WTC11 (cell line): ENCODE measurements around the gene MAP3K5. TPM values are rescaled to one million over a fixed set of nuclear protein-coding genes. Genes with fewer than 3 reads are reported as not detected.

Experiments used
- ATAC-seq: fragments of 200-7000 bp; cut with Tn5 transposase; 2 replicates; pipeline ENCODE4 v1.10.0; 2021; ENCODE audit warnings: mild to moderate bottlenecking, moderate library complexity
- CTCF ChIA-PET: fragments of 300-600 bp; sonication (Branson Sonifier 250); formaldehyde crosslinking; loops from one replicate; lab custom pipeline; 2021; ENCODE audit warnings: antibody characterized with exemption; lab: Charles Lee
- POLR2A ChIA-PET: fragments of 350-600 bp; sonication (Branson Sonifier 250); formaldehyde crosslinking; loops from one replicate; lab custom pipeline; 2021; ENCODE audit warnings: antibody characterized with exemption; lab: Charles Lee
- DNase-seq: peaks from one replicate; pipeline ENCODE4 v3.0.0; 2021; ENCODE audit warnings: low spot score
- H3K27ac Mint-ChIP-seq: 2 replicates; pipeline ENCODE4 v1.8.0; 2021; ENCODE audit warnings: mixed read lengths
- H3K27me3 Mint-ChIP-seq: 2 replicates; pipeline ENCODE4 v1.8.0; 2021; ENCODE audit warnings: low read depth, mild to moderate bottlenecking, moderate library complexity, mixed read lengths
- H3K36me3 Mint-ChIP-seq: 2 replicates; pipeline ENCODE4 v1.8.0; 2021; ENCODE audit warnings: mixed read lengths
- H3K4me1 Mint-ChIP-seq: 2 replicates; pipeline ENCODE4 v1.8.0; 2022; ENCODE audit warnings: mixed read lengths
- H3K4me3 Mint-ChIP-seq: 2 replicates; pipeline ENCODE4 v1.8.0; 2021; ENCODE audit warnings: mild to moderate bottlenecking, moderate library complexity, mixed read lengths
- H3K9me3 Mint-ChIP-seq: 2 replicates; pipeline ENCODE4 v1.8.0; 2021; ENCODE audit warnings: mixed read lengths
- CBFB ChIP-seq: sonication (generic); formaldehyde crosslinking; IDR thresholded peaks from 2 replicates; pipeline ENCODE4 v1.8.1; 2022; ENCODE audit warnings: mild to moderate bottlenecking, low read depth, missing genetic modification reagents
- CREB1 ChIP-seq: sonication (generic); formaldehyde crosslinking; IDR thresholded peaks from 2 replicates; pipeline ENCODE4 v1.8.0; 2023; ENCODE audit warnings: mild to moderate bottlenecking, missing genetic modification reagents
- ELF4 ChIP-seq: sonication (generic); formaldehyde crosslinking; IDR thresholded peaks from 2 replicates; pipeline ENCODE4 v1.8.1; 2022; ENCODE audit warnings: low read depth, mild to moderate bottlenecking, moderate library complexity, missing genetic modification reagents
- EMX1 ChIP-seq: fragments of 250-450 bp; sonication (Bioruptor Pico); IDR thresholded peaks from 2 replicates; pipeline ENCODE4 v1.8.0; 2021; ENCODE audit warnings: mild to moderate bottlenecking
- ETV6 ChIP-seq: sonication (generic); formaldehyde crosslinking; IDR thresholded peaks from 2 replicates; pipeline ENCODE4 v1.8.1; 2022; ENCODE audit warnings: mild to moderate bottlenecking, missing genetic modification reagents
- FOXK1 ChIP-seq: sonication (generic); formaldehyde crosslinking; IDR thresholded peaks from 2 replicates; pipeline ENCODE4 v1.8.0; 2022; ENCODE audit warnings: mild to moderate bottlenecking, moderate library complexity, missing genetic modification reagents
- GRHL2 ChIP-seq: fragments of 250-450 bp; sonication (Bioruptor Pico); IDR thresholded peaks from 2 replicates; pipeline ENCODE4 v1.8.0; 2022; ENCODE audit warnings: mild to moderate bottlenecking, moderate library complexity; ENCODE audit not compliant: insufficient replicate concordance, severe bottlenecking
- IRF2 ChIP-seq: sonication (generic); formaldehyde crosslinking; IDR thresholded peaks from 2 replicates; pipeline ENCODE4 v1.8.0; 2022; ENCODE audit warnings: low read depth, missing genetic modification reagents, borderline replicate concordance
- KAT7 ChIP-seq: sonication (generic); formaldehyde crosslinking; IDR thresholded peaks from 2 replicates; pipeline ENCODE4 v1.8.1; 2023; ENCODE audit warnings: missing genetic modification reagents, mild to moderate bottlenecking, borderline replicate concordance
- OVOL2 ChIP-seq: fragments of 250-450 bp; sonication (Bioruptor Pico); IDR thresholded peaks from 2 replicates; pipeline ENCODE4 v1.9.0; 2021; ENCODE audit warnings: mild to moderate bottlenecking, borderline replicate concordance
- RORB ChIP-seq: fragments of 250-450 bp; sonication (Bioruptor Pico); IDR thresholded peaks from 2 replicates; pipeline ENCODE4 v1.9.0; 2021; ENCODE audit warnings: mild to moderate bottlenecking
- ZNF423 ChIP-seq: fragments of 250-450 bp; sonication (Bioruptor Pico); IDR thresholded peaks from 2 replicates; pipeline ENCODE4 v2.1.2; 2022; ENCODE audit warnings: mild to moderate bottlenecking, moderate library complexity
- ZNF671 ChIP-seq: fragments of 250-450 bp; sonication (Bioruptor Pico); IDR thresholded peaks from 2 replicates; pipeline ENCODE4 v1.8.0; 2021; ENCODE audit warnings: mild to moderate bottlenecking
- total RNA-seq: library from RNA; stranded (reverse); gene quantifications from 3 replicates; pipeline ENCODE4 v1.2.3, GENCODE V29; 2021
- TF ChIP-seq, protein P1 (sequence below): sonication (generic); formaldehyde crosslinking; IDR thresholded peaks from 2 replicates; pipeline ENCODE4 v1.8.0; 2022; ENCODE audit warnings: mild to moderate bottlenecking, missing genetic modification reagents
- TF ChIP-seq, protein P2 (sequence below): sonication (generic); formaldehyde crosslinking; IDR thresholded peaks from 2 replicates; pipeline ENCODE4 v1.8.0; 2022; ENCODE audit warnings: mild to moderate bottlenecking, missing genetic modification reagents
- TF ChIP-seq, protein P3 (sequence below): sonication (generic); formaldehyde crosslinking; IDR thresholded peaks from 2 replicates; pipeline ENCODE4 v1.8.1; 2022; ENCODE audit warnings: mild to moderate bottlenecking, moderate library complexity, missing genetic modification reagents
- TF ChIP-seq, protein P4 (sequence below): sonication (generic); formaldehyde crosslinking; IDR thresholded peaks from 2 replicates; pipeline ENCODE4 v1.8.1; 2022; ENCODE audit warnings: mild to moderate bottlenecking, missing genetic modification reagents, moderate library complexity, borderline replicate concordance
- TF ChIP-seq, protein P5 (sequence below): fragments of 250-450 bp; sonication (Bioruptor Pico); IDR thresholded peaks from 2 replicates; pipeline ENCODE4 v1.9.0; 2021; ENCODE audit warnings: mild to moderate bottlenecking
- TF ChIP-seq, protein P6 (sequence below): sonication (generic); formaldehyde crosslinking; IDR thresholded peaks from 2 replicates; pipeline ENCODE4 v1.8.0; 2022; ENCODE audit warnings: mild to moderate bottlenecking, missing genetic modification reagents
- TF ChIP-seq, protein P7 (sequence below): sonication (generic); formaldehyde crosslinking; IDR thresholded peaks from 2 replicates; pipeline ENCODE4 v1.8.1; 2022; ENCODE audit warnings: low read depth, mild to moderate bottlenecking, moderate library complexity, missing genetic modification reagents, borderline replicate concordance

Gene MAP3K5
- total RNA-seq, 1 experiment from 2014 or later = 1.6 TPM

DNA sequence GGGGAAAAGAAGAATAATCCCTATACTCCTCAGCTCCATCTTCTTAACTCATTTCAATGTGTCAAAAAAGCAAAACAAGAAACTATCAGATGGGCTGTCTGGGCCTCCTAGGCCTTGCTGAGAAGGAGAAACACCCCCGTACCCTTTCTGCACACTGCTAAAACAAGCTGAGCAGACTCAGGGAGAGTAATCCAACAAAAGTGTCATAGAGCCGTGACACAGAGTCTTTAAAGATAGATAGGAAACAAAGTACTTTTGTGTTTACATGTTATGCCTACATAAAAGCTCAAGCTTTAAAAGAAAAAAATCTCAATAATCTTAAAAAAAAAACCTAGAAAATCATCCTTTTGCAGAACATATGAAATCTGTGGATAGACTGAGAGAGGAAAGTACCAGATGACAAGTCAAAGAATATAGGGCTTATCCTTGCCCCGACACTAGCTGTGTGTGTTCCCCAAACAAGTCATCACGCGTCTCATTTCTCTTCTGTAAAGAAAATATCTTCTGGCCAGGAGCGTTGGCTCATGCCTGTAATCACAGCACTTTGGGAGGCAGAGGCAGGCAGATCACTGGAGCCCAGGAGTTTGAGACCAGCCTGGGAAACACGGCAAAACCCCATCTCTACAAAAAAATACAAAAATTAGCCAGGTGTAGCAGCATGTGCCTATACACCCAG, 81.3 kb downstream of the MAP3K5 start:
- Mint-ChIP-seq H3K4me1 (no peaks in the 10 kb centered on the region), H3K27me3 (no peaks in the 10 kb centered on the region; the same call in 1 of the 2 replicates), H3K36me3 (no peaks in the 10 kb centered on the region), H3K27ac (no peak overlapping the region), H3K9me3 (no peaks in the 10 kb centered on the region), H3K4me3 (no peak overlapping the region)
- CTCF ChIA-PET = interaction anchor here (0.8 to 1.1 kb wide), 2 partner anchors 67 to 81 kb away, joined by 3 read pairs; partner anchors contain the start of gene MAP3K5
- DNase-seq = no peak
- POLR2A ChIA-PET = no interaction called here
- ATAC-seq = no peak
- no peak for TF ChIP-seq IRF2 (CRISPR knock-in tag)
- TF ChIP-seq, protein P1, sequence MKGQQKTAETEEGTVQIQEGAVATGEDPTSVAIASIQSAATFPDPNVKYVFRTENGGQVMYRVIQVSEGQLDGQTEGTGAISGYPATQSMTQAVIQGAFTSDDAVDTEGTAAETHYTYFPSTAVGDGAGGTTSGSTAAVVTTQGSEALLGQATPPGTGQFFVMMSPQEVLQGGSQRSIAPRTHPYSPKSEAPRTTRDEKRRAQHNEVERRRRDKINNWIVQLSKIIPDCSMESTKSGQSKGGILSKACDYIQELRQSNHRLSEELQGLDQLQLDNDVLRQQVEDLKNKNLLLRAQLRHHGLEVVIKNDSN (CRISPR knock-in tag) = no peak

DNA sequence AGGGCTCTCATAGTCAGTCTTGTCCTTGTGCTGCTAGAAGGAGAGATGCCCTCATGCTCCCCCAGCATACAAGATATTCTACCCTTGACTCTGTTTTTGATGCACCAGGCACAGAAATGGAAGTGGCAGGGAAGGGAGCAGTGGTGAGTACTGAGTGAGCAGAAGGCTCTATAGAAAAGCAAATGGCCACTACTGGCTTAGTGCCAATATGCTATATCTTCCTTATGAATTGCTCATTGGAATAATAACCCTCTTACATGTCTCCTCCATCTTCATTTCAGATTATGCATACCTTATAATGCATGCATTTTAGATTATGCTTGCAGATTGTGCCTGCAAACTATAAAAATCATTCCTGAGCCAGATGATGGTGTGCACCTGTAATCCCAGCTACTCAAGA, 82.8 kb downstream of the MAP3K5 start:
- ChIA-PET CTCF (no interaction called here), POLR2A (no interaction called here)
- DNase-seq (no peak), ATAC-seq (no peak)
- H3K4me3 Mint-ChIP-seq = no peak overlapping the region
- H3K9me3 Mint-ChIP-seq = no peaks in the 10 kb centered on the region
- H3K27ac Mint-ChIP-seq = no peak overlapping the region
- TF ChIP-seq, protein P2, sequence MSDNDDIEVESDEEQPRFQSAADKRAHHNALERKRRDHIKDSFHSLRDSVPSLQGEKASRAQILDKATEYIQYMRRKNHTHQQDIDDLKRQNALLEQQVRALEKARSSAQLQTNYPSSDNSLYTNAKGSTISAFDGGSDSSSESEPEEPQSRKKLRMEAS (CRISPR knock-in tag) = no peak
- TF ChIP-seq CBFB (no peak), KAT7 (CRISPR knock-in tag) (no peak)
- H3K27me3 Mint-ChIP-seq = no peaks in the 10 kb centered on the region
- no peaks in the 10 kb centered on the region for H3K36me3 Mint-ChIP-seq
- no peaks in the 10 kb centered on the region for H3K4me1 Mint-ChIP-seq

DNA sequence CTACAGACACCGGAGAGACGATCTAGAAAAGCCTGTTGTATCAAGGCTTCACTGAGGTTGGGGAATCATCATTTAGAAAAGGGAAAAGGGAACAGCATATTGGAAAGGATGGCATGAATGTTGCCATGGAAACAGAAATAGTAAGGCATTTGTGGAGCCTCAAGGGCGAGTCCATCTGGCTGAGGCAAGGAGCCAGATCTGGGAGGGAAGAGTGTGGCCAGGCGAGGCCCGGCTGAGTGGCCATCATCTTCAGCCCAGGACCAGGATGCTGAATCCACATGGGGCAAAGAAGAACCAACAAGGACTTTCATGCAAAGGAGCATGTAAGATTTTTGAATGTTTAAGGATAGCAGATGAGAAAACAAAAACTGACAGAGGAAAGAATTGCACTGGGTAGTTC, 85.8 kb downstream of the MAP3K5 start:
- H3K4me3 Mint-ChIP-seq = no peak overlapping the region
- TF ChIP-seq, protein P1 (CRISPR knock-in tag) = no peak
- no peak for TF ChIP-seq ZNF671 (CRISPR knock-in tag)
- TF ChIP-seq, protein P3, sequence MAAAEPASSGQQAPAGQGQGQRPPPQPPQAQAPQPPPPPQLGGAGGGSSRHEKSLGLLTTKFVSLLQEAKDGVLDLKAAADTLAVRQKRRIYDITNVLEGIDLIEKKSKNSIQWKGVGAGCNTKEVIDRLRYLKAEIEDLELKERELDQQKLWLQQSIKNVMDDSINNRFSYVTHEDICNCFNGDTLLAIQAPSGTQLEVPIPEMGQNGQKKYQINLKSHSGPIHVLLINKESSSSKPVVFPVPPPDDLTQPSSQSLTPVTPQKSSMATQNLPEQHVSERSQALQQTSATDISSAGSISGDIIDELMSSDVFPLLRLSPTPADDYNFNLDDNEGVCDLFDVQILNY (CRISPR knock-in tag) = no peak
- TF ChIP-seq, protein P4, sequence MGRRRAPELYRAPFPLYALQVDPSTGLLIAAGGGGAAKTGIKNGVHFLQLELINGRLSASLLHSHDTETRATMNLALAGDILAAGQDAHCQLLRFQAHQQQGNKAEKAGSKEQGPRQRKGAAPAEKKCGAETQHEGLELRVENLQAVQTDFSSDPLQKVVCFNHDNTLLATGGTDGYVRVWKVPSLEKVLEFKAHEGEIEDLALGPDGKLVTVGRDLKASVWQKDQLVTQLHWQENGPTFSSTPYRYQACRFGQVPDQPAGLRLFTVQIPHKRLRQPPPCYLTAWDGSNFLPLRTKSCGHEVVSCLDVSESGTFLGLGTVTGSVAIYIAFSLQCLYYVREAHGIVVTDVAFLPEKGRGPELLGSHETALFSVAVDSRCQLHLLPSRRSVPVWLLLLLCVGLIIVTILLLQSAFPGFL (CRISPR knock-in tag) = no peak
- TF ChIP-seq GRHL2 = no peak
- TF ChIP-seq, protein P5, sequence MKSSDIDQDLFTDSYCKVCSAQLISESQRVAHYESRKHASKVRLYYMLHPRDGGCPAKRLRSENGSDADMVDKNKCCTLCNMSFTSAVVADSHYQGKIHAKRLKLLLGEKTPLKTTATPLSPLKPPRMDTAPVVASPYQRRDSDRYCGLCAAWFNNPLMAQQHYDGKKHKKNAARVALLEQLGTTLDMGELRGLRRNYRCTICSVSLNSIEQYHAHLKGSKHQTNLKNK (CRISPR knock-in tag) = no peak
- no peak for TF ChIP-seq ZNF423 (CRISPR knock-in tag)
- TF ChIP-seq EMX1 = no peak
- no peak for TF ChIP-seq RORB (CRISPR knock-in tag)
- TF ChIP-seq KAT7 (CRISPR knock-in tag) = no peak
- TF ChIP-seq OVOL2 (CRISPR knock-in tag) = no peak
- POLR2A ChIA-PET = no interaction called here
- no peaks in the 10 kb centered on the region for H3K27me3 Mint-ChIP-seq
- H3K9me3 Mint-ChIP-seq = no peaks in the 10 kb centered on the region
- CTCF ChIA-PET = no interaction called here
- no peak overlapping the region for H3K27ac Mint-ChIP-seq
- DNase-seq = no peak
- H3K4me1 Mint-ChIP-seq = no peaks in the 10 kb centered on the region
- H3K36me3 Mint-ChIP-seq = no peaks in the 10 kb centered on the region
- ATAC-seq = no peak

DNA sequence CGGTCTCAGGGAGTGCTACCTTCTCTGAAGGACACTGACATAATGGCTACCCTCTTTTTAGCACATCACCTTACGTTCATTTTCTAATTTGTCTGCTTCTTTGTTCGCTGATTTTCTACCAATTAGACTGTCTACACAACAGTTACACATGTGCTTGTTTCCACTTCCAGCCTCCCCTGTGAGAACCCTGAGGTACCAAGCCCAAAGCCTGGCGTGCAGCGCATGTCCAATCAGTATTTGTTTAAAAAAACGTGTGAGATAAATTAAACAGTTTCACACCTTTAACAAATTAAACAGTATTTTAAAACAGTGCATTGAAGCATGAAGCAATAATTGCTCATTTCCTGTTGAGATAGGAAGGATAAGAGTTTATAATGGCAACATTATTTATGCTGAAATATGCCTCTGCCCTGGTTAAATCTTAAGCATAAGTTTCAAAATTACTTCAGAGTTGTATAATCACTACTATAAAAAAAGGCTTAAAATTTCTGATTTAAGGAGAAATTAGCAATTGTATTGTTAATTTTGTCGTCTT, 88.9 kb downstream of the MAP3K5 start:
- ChIA-PET POLR2A (no interaction called here), CTCF (no interaction called here)
- Mint-ChIP-seq H3K9me3 (no peaks in the 10 kb centered on the region), H3K27ac (no peak overlapping the region), H3K36me3 (no peaks in the 10 kb centered on the region), H3K4me3 (no peak overlapping the region), H3K4me1 (no peaks in the 10 kb centered on the region), H3K27me3 (no peaks in the 10 kb centered on the region)
- DNase-seq = no peak
- ATAC-seq = no peak
- TF ChIP-seq, protein P1 (CRISPR knock-in tag) = no peak
- TF ChIP-seq ELF4 (CRISPR knock-in tag) (no peak), ETV6 (CRISPR knock-in tag) (no peak), ZNF423 (CRISPR knock-in tag) (no peak), FOXK1 (CRISPR knock-in tag) (no peak), CREB1 (no peak)
- TF ChIP-seq, protein P6, sequence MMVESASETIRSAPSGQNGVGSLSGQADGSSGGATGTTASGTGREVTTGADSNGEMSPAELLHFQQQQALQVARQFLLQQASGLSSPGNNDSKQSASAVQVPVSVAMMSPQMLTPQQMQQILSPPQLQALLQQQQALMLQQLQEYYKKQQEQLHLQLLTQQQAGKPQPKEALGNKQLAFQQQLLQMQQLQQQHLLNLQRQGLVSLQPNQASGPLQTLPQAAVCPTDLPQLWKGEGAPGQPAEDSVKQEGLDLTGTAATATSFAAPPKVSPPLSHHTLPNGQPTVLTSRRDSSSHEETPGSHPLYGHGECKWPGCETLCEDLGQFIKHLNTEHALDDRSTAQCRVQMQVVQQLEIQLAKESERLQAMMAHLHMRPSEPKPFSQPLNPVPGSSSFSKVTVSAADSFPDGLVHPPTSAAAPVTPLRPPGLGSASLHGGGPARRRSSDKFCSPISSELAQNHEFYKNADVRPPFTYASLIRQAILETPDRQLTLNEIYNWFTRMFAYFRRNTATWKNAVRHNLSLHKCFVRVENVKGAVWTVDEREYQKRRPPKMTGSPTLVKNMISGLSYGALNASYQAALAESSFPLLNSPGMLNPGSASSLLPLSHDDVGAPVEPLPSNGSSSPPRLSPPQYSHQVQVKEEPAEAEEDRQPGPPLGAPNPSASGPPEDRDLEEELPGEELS (CRISPR knock-in tag) = no peak
- TF ChIP-seq, protein P7, sequence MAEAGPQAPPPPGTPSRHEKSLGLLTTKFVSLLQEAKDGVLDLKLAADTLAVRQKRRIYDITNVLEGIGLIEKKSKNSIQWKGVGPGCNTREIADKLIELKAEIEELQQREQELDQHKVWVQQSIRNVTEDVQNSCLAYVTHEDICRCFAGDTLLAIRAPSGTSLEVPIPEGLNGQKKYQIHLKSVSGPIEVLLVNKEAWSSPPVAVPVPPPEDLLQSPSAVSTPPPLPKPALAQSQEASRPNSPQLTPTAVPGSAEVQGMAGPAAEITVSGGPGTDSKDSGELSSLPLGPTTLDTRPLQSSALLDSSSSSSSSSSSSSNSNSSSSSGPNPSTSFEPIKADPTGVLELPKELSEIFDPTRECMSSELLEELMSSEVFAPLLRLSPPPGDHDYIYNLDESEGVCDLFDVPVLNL = no peak
